DOHH2 (cell line): ENCODE data around the gene GTPBP4.

Experiments used
- H3F3A ChIP-seq: fragments of 200-600 bp; sonication (generic), shearing (Covaris generic); 2 replicates; pipeline ENCODE4 v1.6.0; 2016; ENCODE audit warnings: antibody characterized with exemption, mild to moderate bottlenecking; ENCODE audit not compliant: control insufficient read depth, insufficient read depth
- H3K27ac ChIP-seq: fragments of 200-600 bp; sonication (generic); 2 replicates; pipeline ENCODE4 v1.5.1; 2014; ENCODE audit warnings: low read depth, mild to moderate bottlenecking, low read length, moderate library complexity
- H3K27me3 ChIP-seq: fragments of 200-600 bp; sonication (generic); 2 replicates; pipeline ENCODE4 v1.6.1; 2014; ENCODE audit warnings: mild to moderate bottlenecking, low read length, mixed read lengths; ENCODE audit not compliant: control insufficient read depth
- H3K36me3 ChIP-seq: fragments of 200-600 bp; sonication (generic); 2 replicates; pipeline ENCODE4 v1.6.1; 2014; ENCODE audit warnings: mild to moderate bottlenecking, low read length, moderate library complexity, mixed read lengths; ENCODE audit not compliant: control insufficient read depth
- H3K4me1 ChIP-seq: fragments of 200-600 bp; sonication (generic); 2 replicates; pipeline ENCODE4 v1.6.1; 2014; ENCODE audit warnings: mild to moderate bottlenecking, low read length, mixed read lengths; ENCODE audit not compliant: control insufficient read depth
- H3K4me2 ChIP-seq: fragments of 200-600 bp; sonication (generic); 2 replicates; pipeline ENCODE4 v1.6.0; 2014; ENCODE audit warnings: mild to moderate bottlenecking, low read length, moderate library complexity
- H3K4me3 ChIP-seq: fragments of 200-600 bp; sonication (generic); 2 replicates; pipeline ENCODE4 v1.5.1; 2014; ENCODE audit warnings: mild to moderate bottlenecking, low read length, mixed read lengths
- H3K79me2 ChIP-seq: fragments of 200-600 bp; sonication (generic); 2 replicates; pipeline ENCODE4 v1.6.1; 2014; ENCODE audit warnings: mild to moderate bottlenecking, low read length, mixed read lengths; ENCODE audit not compliant: control insufficient read depth
- H3K9me2 ChIP-seq: fragments of 200-600 bp; sonication (generic); replicated peaks from 2 replicates; pipeline ENCODE4 v1.6.1; 2014; ENCODE audit warnings: mild to moderate bottlenecking, low read length, mixed read lengths; ENCODE audit not compliant: control insufficient read depth
- H3K9me3 ChIP-seq: fragments of 200-600 bp; sonication (generic); 2 replicates; pipeline ENCODE4 v1.6.1; 2014; ENCODE audit warnings: antibody characterized with exemption, low read length, mixed read lengths; ENCODE audit not compliant: control insufficient read depth, insufficient read depth
- H4K20me1 ChIP-seq: fragments of 200-600 bp; sonication (generic); 2 replicates; pipeline ENCODE4 v1.6.0; 2014; ENCODE audit warnings: low read depth, mild to moderate bottlenecking, antibody characterized with exemption, low read length, moderate library complexity; ENCODE audit not compliant: control insufficient read depth, insufficient read depth
- EZH2phosphoT487 ChIP-seq: fragments of 200-600 bp; sonication (generic); IDR thresholded peaks from 2 replicates; pipeline ENCODE4 v1.6.1; 2017; ENCODE audit warnings: borderline replicate concordance, mild to moderate bottlenecking, antibody characterized with exemption, low read length, moderate library complexity, mixed read lengths
- TF ChIP-seq, protein P1 (sequence below): fragments of 200-600 bp; sonication (generic); IDR thresholded peaks from one replicate; pipeline ENCODE4 v1.5.1; 2014; ENCODE audit warnings: antibody characterized with exemption, mild to moderate bottlenecking, low read depth, low read length; ENCODE audit not compliant: poor library complexity, severe bottlenecking

GTPBP4 gene

GRCh38 chr10:992871-993270 lies 4.6 kb downstream of the GTPBP4 start:
- no peaks in the 10 kb centered on the region for H3K9me2 ChIP-seq

DNA sequence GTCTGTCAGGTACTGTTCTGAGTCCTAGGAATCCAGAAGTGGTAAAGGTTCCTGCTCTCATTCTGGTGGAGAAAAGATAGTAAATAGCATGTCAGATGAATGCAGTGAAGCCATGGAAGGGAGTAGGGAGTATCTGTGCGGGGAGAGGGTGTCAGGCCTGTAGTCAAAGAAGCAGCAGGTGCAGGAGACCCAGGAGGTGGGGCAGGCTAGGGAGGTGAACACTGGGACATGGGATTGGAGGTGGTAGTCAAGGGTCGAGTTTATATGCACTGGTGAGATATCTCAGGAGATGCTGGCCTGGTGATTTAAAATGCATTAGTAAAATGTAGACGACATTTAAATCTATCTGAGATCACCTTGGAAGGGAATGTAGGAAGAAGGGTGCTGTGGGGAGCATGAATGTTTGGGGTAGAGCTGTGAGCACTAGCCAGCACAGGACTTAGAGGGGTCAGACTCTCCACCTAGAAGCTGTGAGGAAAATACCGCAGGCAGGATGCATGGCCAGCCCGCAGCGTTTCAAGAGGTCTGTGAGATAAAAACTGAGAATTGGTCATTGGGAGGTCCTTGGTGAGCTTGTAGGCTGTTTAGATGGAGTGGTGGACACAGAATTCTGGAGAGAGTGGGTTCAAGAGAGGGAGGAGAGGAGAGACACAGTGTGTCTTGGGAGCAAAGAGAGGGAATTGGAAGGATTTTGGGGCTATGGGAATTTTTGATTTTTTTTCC lies 6.8 kb downstream of the GTPBP4 start:
- peaks cover 23% of the 10 kb centered on the region; the same call in 1 of the 2 replicates for H4K20me1 ChIP-seq
- peaks cover 91% of the 10 kb centered on the region for H3K36me3 ChIP-seq
- H3K4me1 ChIP-seq, result peaks cover 12% of the 10 kb centered on the region
- no peaks in the 10 kb centered on the region for H3K27me3 ChIP-seq
- peaks cover 5% of the 10 kb centered on the region; the same call in 1 of the 2 replicates for H3F3A ChIP-seq
- no peak overlapping the region for H3K4me3 ChIP-seq
- no peaks in the 10 kb centered on the region for H3K9me2 ChIP-seq
- H3K4me2 ChIP-seq, result no peak overlapping the region
- peaks cover 88% of the 10 kb centered on the region for H3K79me2 ChIP-seq
- H3K27ac ChIP-seq, result no peak overlapping the region
- TF ChIP-seq EZH2phosphoT487, result no peak
- TF ChIP-seq, protein P1, sequence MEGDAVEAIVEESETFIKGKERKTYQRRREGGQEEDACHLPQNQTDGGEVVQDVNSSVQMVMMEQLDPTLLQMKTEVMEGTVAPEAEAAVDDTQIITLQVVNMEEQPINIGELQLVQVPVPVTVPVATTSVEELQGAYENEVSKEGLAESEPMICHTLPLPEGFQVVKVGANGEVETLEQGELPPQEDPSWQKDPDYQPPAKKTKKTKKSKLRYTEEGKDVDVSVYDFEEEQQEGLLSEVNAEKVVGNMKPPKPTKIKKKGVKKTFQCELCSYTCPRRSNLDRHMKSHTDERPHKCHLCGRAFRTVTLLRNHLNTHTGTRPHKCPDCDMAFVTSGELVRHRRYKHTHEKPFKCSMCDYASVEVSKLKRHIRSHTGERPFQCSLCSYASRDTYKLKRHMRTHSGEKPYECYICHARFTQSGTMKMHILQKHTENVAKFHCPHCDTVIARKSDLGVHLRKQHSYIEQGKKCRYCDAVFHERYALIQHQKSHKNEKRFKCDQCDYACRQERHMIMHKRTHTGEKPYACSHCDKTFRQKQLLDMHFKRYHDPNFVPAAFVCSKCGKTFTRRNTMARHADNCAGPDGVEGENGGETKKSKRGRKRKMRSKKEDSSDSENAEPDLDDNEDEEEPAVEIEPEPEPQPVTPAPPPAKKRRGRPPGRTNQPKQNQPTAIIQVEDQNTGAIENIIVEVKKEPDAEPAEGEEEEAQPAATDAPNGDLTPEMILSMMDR, result no peak
- H3K9me3 ChIP-seq, result no peaks in the 10 kb centered on the region

More at GRCh38 chr10:992871-993270, 4.6 kb downstream of the GTPBP4 start:
- no peak overlapping the region for H3K27ac ChIP-seq
- H4K20me1 ChIP-seq, result peaks cover 33% of the 10 kb centered on the region
- peaks cover 20% of the 10 kb centered on the region for H3K4me1 ChIP-seq
- H3K27me3 ChIP-seq, result no peaks in the 10 kb centered on the region
- no peak overlapping the region for H3K4me2 ChIP-seq
- TF ChIP-seq, protein P1, result no peak
- TF ChIP-seq EZH2phosphoT487, result no peak
- peaks cover 96% of the 10 kb centered on the region for H3K79me2 ChIP-seq
- no peaks in the 10 kb centered on the region for H3K9me3 ChIP-seq
- peaks cover 80% of the 10 kb centered on the region for H3K36me3 ChIP-seq
- H3F3A ChIP-seq, result peaks cover 5% of the 10 kb centered on the region; the same call in 1 of the 2 replicates
- H3K4me3 ChIP-seq, result no peak overlapping the region

GRCh38 chr10:995559-995926 lies 7.3 kb downstream of the GTPBP4 start:
- peaks cover 85% of the 10 kb centered on the region for H3K79me2 ChIP-seq
- TF ChIP-seq EZH2phosphoT487, result no peak
- TF ChIP-seq, protein P1, result no peak
- H3K36me3 ChIP-seq, result peaks cover 89% of the 10 kb centered on the region
- H3F3A ChIP-seq, result peaks cover 5% of the 10 kb centered on the region; the same call in 1 of the 2 replicates
- no peaks in the 10 kb centered on the region for H3K9me3 ChIP-seq
- peaks cover 8% of the 10 kb centered on the region for H3K4me1 ChIP-seq
- no peak overlapping the region for H3K4me2 ChIP-seq
- H4K20me1 ChIP-seq, result peaks cover 20% of the 10 kb centered on the region; the same call in 1 of the 2 replicates
- no peaks in the 10 kb centered on the region for H3K9me2 ChIP-seq
- no peaks in the 10 kb centered on the region for H3K27me3 ChIP-seq
- no peak overlapping the region for H3K27ac ChIP-seq
- H3K4me3 ChIP-seq, result no peak overlapping the region
